Cardiac muscle cell (in vitro differentiated cells and primary cell): ENCODE results near the gene CREB3L2. TPM values are rescaled to one million over a fixed set of nuclear protein-coding genes. Genes with fewer than 3 reads are reported as not detected.
A peak's percentile ranks its signal among the peaks of the same experiment; 100 is the strongest.
"Not testable (repeated sequence)": the region's sequence is repeated elsewhere in the genome, so short reads cannot be mapped to it uniquely, and the experiment has no call there.

Experiments
- DNase-seq, 2 donors: peaks; one replicate each; pipeline versions ENCODE4 v3.0.0 to v3.0.0-alpha.2; 2010 to 2017; ENCODE audit warnings: low read depth in 1 of 2, low spot score in 1 of 2
- H3K27ac ChIP-seq: fragments of 200-600 bp; sonication (generic); 2 replicates; pipeline ENCODE4 v1.5.1; 2016
- H3K27me3 ChIP-seq: fragments of 200-600 bp; sonication (generic); 2 replicates; pipeline ENCODE4 v1.6.0; 2016; ENCODE audit warnings: control low read depth
- H3K36me3 ChIP-seq: fragments of 200-600 bp; sonication (generic); 2 replicates; pipeline ENCODE4 v1.5.1; 2016; ENCODE audit warnings: control low read depth
- H3K4me1 ChIP-seq: fragments of 200-600 bp; sonication (generic); 2 replicates; pipeline ENCODE4 v1.8.1; 2017; ENCODE audit warnings: low read depth, mild to moderate bottlenecking, mixed run types
- H3K4me3 ChIP-seq: fragments of 200-600 bp; sonication (generic); 2 replicates; pipeline ENCODE4 v1.5.1; 2016; ENCODE audit warnings: mild to moderate bottlenecking
- H3K9me3 ChIP-seq: fragments of 200-600 bp; sonication (generic); 2 replicates; pipeline ENCODE4 v1.5.1; 2017; ENCODE audit warnings: low read depth, mild to moderate bottlenecking, control low read depth
- polyA plus RNA-seq: library from polyadenylated mRNA; unstranded; fragments of >200 nt; fragmentation: Nextera tagmentation; extraction: Ambion mirVana; gene quantifications from 2 replicates; pipeline ENCODE4 v1.2.1, GENCODE V29; 2016
- total RNA-seq: library from RNA; depleted of rRNA; stranded (reverse); fragments of >200 nt; gene quantifications from 2 replicates; pipeline ENCODE4 v1.2.3, GENCODE V29; 2016
- TF ChIP-seq, protein P1 (sequence below): IDR thresholded peaks from 2 replicates; pipeline ENCODE4 v1.5.1; 2012; ENCODE audit warnings: low read depth, mild to moderate bottlenecking, low read length

The CREB3L2 gene
- total and polyA plus RNA-seq, 2 experiments from 2014 or later = 22.1 to 24.3 TPM

DNA sequence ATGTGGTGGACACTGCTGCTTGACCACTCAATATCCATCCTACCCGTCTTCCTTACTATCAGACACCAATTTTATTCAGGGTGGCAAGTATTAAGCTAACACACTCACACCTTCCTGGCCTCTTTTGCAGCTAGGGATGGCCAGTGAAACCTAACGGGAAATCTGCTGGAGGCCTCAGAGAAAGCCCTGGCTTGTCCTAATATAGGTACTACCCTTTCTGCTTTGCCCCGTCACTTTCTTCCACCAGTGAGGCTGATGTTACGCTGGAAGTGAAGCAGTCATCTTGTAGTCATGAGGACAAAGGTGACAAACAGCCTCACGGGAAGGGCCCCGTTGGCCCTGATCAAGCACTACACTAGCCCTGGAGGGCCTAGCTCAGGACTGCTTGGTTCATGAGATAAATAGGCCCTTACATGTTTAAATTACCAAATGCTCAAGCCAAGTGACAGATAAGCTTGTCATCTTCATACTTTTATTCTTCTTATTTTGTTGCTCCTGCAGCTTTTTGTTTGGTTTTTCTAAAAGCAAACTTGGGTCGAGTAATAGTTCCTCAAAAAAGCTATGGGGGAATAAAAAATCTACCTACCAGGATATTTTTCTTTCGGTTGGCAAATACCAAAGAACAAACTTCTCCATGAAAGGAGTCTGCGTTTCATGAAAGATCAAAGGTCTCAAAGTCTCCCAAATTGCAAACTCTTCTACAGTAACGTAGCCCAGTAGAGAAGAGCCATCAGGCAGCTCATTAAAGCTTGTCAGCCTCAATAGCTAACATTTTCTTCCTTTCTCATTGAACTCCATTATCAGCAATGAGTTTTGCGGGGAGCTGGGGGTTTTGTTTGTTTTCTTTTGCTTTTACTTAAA lies 17.5 kb downstream of the CREB3L2 start:
- TF ChIP-seq, protein P1, sequence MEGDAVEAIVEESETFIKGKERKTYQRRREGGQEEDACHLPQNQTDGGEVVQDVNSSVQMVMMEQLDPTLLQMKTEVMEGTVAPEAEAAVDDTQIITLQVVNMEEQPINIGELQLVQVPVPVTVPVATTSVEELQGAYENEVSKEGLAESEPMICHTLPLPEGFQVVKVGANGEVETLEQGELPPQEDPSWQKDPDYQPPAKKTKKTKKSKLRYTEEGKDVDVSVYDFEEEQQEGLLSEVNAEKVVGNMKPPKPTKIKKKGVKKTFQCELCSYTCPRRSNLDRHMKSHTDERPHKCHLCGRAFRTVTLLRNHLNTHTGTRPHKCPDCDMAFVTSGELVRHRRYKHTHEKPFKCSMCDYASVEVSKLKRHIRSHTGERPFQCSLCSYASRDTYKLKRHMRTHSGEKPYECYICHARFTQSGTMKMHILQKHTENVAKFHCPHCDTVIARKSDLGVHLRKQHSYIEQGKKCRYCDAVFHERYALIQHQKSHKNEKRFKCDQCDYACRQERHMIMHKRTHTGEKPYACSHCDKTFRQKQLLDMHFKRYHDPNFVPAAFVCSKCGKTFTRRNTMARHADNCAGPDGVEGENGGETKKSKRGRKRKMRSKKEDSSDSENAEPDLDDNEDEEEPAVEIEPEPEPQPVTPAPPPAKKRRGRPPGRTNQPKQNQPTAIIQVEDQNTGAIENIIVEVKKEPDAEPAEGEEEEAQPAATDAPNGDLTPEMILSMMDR = no peak
- Histone ChIP-seq H3K4me3 (no peak overlapping the region), H3K27ac (peak overlapping the region; percentile 62), H3K36me3 (no peaks in the 10 kb centered on the region), H3K27me3 (no peaks in the 10 kb centered on the region), H3K4me1 (peaks cover 37% of the 10 kb centered on the region), H3K9me3 (no peaks in the 10 kb centered on the region)
- no peak for DNase-seq

DNA sequence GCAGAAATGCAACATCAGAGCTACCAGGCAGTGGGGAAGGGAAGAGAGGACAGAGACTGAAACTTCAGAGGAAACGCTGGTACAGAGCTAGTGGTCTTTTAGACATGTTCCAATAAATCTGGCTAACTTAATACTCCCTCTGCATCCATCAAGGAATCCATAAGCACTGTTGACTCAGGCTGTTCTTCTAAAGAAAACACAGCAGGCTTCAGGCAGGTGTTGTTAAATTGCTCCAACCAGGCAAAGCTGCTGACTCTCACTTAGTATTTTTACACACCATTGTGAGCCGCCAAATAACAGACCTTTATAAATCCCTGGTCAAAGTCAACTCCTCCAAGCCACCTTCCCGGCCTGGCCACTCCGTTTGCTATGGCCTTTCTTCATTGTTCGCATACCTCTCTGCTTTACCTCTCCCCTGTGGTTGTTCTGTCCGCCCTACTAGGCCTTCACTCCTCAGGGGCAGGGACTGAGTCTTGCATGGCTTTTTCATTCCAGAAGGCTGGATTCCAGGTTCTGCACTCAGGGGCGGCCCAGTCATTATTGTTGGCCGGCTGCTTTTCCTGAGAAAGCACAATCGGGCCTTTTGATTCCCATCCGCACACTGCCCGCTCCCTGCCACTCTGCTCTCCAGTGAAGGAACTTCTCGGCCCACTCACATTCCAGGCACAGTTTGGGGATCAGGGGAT lies 18.4 kb downstream of the CREB3L2 start:
- H3K4me1 ChIP-seq = peaks cover 29% of the 10 kb centered on the region
- H3K27me3 ChIP-seq = no peaks in the 10 kb centered on the region
- no peak for DNase-seq
- H3K27ac ChIP-seq = no peak overlapping the region
- H3K4me3 ChIP-seq = no peak overlapping the region
- TF ChIP-seq, protein P1 = no peak
- H3K36me3 ChIP-seq = no peaks in the 10 kb centered on the region
- no peaks in the 10 kb centered on the region for H3K9me3 ChIP-seq

DNA sequence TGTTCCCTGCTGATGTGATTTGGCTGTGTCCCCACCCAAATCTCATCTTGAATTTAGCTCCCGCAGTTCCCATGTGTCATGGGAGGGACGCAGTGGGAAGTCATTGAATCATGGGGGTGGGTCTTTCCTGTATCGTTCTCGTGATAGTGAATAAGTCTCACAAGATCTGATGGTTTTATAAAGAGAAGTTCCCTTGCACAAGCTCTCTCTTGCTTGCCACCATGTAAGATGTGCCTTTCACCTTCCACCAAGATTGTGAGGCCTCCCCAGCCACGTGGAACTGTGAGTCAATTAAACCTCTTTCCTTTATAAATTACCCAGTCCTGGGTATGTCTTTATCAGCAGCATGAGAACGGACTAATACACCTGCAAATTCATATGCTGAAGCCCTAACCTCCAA lies 19.5 kb downstream of the CREB3L2 start:
- not testable (repeated sequence) for H3K27me3 ChIP-seq, H3K36me3 ChIP-seq, DNase-seq, H3K9me3 ChIP-seq, H3K27ac ChIP-seq, H3K4me3 ChIP-seq
- H3K4me1 ChIP-seq = peaks cover 24% of the 10 kb centered on the region

DNA sequence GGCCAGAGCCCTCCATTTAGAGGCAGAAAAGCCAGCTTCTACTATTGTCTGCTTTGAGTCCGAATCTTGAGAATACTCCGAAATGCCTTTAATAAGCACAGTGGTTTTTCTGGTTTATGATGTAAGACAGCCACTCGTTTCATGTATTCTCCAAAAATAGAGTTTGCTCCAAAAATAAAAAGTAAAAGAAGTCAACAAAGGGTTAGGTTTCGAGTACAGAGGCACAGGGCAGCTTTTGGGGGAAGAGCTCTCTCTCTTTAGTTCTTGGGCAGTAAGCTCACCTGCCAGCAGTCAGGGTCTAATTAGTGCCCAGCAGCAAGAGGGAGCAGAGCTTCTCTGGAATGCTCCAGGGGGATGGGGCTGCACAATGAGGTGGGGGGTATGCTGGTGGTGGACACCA lies 20.2 kb downstream of the CREB3L2 start:
- no peak overlapping the region for H3K4me3 ChIP-seq
- H3K36me3 ChIP-seq = no peaks in the 10 kb centered on the region
- TF ChIP-seq, protein P1 = no peak
- H3K27ac ChIP-seq = no peak overlapping the region
- no peaks in the 10 kb centered on the region for H3K27me3 ChIP-seq
- no peaks in the 10 kb centered on the region for H3K9me3 ChIP-seq
- DNase-seq = no peak
- peaks cover 19% of the 10 kb centered on the region for H3K4me1 ChIP-seq

DNA sequence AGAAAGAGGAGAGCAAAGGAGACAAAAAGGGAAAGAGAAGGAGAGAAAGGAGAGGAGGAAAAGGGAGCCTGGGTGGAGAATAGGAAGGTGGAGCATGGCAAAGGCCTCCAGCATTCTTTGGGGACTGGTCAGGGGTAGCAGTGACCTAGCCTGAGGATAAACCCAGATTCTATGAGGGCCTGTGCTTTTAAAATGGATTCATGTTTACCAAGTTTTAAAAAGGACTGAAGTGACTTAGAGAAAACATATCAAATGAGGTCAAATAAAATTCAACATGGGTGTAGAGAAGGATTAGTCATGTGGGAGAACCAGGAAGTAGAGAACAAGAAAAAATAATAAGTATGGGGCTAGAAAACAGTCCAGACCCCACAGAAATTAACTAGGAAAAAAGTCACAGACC lies 20.7 kb downstream of the CREB3L2 start:
- no peak for DNase-seq
- Histone ChIP-seq H3K27ac (no peak overlapping the region), H3K9me3 (no peaks in the 10 kb centered on the region), H3K27me3 (no peaks in the 10 kb centered on the region), H3K4me3 (no peak overlapping the region), H3K4me1 (peaks cover 14% of the 10 kb centered on the region), H3K36me3 (no peaks in the 10 kb centered on the region)
- TF ChIP-seq, protein P1 = no peak

DNA sequence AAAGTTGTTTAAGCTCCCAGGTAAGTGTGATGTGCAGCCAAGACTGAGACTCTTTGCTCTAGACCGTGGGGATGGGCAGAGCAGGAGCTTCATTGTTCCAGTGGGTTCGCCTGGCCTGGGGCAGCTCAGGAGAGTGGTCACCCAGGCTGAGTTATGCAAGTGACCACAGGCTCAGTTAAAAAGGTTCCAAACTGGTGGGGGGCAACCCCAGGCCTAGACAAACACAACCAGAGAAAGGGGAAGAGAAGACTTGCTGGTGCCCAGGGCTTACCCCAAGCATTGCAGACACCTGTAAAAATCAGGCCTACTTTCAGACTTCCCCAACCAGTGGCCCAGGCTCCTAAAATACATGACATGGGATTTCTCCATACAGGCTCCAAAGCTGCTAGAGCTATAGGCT lies 21.6 kb downstream of the CREB3L2 start:
- Histone ChIP-seq H3K4me1 (peaks cover 8% of the 10 kb centered on the region), H3K27me3 (no peaks in the 10 kb centered on the region), H3K27ac (no peak overlapping the region), H3K9me3 (no peaks in the 10 kb centered on the region), H3K4me3 (no peak overlapping the region), H3K36me3 (no peaks in the 10 kb centered on the region)
- no peak for DNase-seq
- TF ChIP-seq, protein P1 = no peak
